ENCODE data around the gene TRPV4. TPM values are rescaled to one million over a fixed set of nuclear protein-coding genes. Genes with fewer than 3 reads are reported as not detected.

The TRPV4 gene
- total and polyA plus RNA-seq, 9 of the 15 experiments (the other 6 are each of a cell fraction or from before 2014, with no cell fraction given) = 0.13 TPM; not detected in 8

- TF ChIP-seq, protein P1, sequence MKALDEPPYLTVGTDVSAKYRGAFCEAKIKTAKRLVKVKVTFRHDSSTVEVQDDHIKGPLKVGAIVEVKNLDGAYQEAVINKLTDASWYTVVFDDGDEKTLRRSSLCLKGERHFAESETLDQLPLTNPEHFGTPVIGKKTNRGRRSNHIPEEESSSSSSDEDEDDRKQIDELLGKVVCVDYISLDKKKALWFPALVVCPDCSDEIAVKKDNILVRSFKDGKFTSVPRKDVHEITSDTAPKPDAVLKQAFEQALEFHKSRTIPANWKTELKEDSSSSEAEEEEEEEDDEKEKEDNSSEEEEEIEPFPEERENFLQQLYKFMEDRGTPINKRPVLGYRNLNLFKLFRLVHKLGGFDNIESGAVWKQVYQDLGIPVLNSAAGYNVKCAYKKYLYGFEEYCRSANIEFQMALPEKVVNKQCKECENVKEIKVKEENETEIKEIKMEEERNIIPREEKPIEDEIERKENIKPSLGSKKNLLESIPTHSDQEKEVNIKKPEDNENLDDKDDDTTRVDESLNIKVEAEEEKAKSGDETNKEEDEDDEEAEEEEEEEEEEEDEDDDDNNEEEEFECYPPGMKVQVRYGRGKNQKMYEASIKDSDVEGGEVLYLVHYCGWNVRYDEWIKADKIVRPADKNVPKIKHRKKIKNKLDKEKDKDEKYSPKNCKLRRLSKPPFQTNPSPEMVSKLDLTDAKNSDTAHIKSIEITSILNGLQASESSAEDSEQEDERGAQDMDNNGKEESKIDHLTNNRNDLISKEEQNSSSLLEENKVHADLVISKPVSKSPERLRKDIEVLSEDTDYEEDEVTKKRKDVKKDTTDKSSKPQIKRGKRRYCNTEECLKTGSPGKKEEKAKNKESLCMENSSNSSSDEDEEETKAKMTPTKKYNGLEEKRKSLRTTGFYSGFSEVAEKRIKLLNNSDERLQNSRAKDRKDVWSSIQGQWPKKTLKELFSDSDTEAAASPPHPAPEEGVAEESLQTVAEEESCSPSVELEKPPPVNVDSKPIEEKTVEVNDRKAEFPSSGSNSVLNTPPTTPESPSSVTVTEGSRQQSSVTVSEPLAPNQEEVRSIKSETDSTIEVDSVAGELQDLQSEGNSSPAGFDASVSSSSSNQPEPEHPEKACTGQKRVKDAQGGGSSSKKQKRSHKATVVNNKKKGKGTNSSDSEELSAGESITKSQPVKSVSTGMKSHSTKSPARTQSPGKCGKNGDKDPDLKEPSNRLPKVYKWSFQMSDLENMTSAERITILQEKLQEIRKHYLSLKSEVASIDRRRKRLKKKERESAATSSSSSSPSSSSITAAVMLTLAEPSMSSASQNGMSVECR (CRISPR knock-in tag; IDR thresholded peaks at IDR 0.05) = no peak
- peak; percentile 92 for TF ChIP-seq ADNP (tag; IDR thresholded peaks at IDR 0.05)
- TF ChIP-seq BRD4 (IDR thresholded peaks at IDR 0.05) = no peak
- TF ChIP-seq TARDBP (IDR thresholded peaks at IDR 0.05) = no peak
- peak in 1 of 2 experiments; percentile 25; a peak in 1 of 4 replicates for TF ChIP-seq KDM1A (IDR thresholded peaks at IDR 0.05)
- no peak for TF ChIP-seq PHB2 (IDR thresholded peaks at IDR 0.05; ENCODE audit: low read depth)
- TF ChIP-seq, protein P2, sequence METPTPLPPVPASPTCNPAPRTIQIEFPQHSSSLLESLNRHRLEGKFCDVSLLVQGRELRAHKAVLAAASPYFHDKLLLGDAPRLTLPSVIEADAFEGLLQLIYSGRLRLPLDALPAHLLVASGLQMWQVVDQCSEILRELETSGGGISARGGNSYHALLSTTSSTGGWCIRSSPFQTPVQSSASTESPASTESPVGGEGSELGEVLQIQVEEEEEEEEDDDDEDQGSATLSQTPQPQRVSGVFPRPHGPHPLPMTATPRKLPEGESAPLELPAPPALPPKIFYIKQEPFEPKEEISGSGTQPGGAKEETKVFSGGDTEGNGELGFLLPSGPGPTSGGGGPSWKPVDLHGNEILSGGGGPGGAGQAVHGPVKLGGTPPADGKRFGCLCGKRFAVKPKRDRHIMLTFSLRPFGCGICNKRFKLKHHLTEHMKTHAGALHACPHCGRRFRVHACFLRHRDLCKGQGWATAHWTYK (CRISPR knock-in tag; IDR thresholded peaks at IDR 0.05) = no peak
- peak; percentile 20; the same call in 1 of the 2 replicates for TF ChIP-seq SMARCA5 (IDR thresholded peaks at IDR 0.05)
- TF ChIP-seq PCBP2 (IDR thresholded peaks at IDR 0.05; ENCODE audit: low read depth, low read length, poor library complexity, severe bottlenecking) = no peak
- TF ChIP-seq MCM7 (IDR thresholded peaks at IDR 0.05) = no peak
- TF ChIP-seq HMGN3 (IDR thresholded peaks at IDR 0.05; ENCODE audit: borderline replicate concordance, extremely low read depth, insufficient read length, low read depth, low read length) = no peak
- no peak for TF ChIP-seq ZNF766 (CRISPR knock-in tag; conservative IDR thresholded peaks at IDR 0.05)
- TF ChIP-seq MAZ (CRISPR knock-in tag; conservative IDR thresholded peaks at IDR 0.05 in 1 of 2, IDR thresholded peaks at IDR 0.05 in 1 of 2) = no peak
- TF ChIP-seq EGR1 (conservative IDR thresholded peaks at IDR 0.05) = no peak
- TF ChIP-seq SAFB2 (IDR thresholded peaks at IDR 0.05; ENCODE audit: borderline replicate concordance, low read depth, low read length, severe bottlenecking) = no peak
- no peak for TF ChIP-seq BRD9 (IDR thresholded peaks at IDR 0.05; ENCODE audit: low read depth, partially characterized antibody)
- TF ChIP-seq HNRNPK (IDR thresholded peaks at IDR 0.05; ENCODE audit: low read depth, low read length, poor library complexity, severe bottlenecking) = no peak
- no peak for TF ChIP-seq FIP1L1 (IDR thresholded peaks at IDR 0.05; ENCODE audit: low read depth, low read length, poor library complexity, severe bottlenecking)
Measured at GRCh38 chr12:109739747-109740693, 93.2 kb downstream of the TRPV4 start (continued).
